ENCODE measurements around the gene USP21.

DNA sequence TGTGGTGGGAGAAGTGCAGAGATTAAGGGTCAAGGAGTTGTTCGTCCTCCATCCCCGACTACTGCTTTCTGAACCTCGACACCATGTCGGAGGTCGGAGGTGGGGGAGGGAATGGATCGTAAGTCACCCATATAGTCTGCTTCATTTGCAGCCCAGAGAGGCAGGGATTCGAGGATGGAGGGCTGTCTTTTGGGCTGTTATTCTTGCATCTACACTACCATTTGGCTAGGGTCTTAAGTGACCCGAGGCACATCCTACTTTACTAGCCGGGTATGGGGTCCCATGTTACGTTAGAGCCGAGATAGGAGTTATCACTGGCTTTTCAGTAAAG is 578 bp downstream of the USP21 start:
- TF ChIP-seq CTCF (conservative IDR thresholded peaks at IDR 0.05) (no peak), ZFX (IDR thresholded peaks at IDR 0.05) (no peak)

Measured in C4-2B (cell line).